GM19240 (cell line): ENCODE measurements around the gene C1QTNF3.

ENCODE experiments used
- DNase-seq: peaks from one replicate; pipeline ENCODE4 v3.0.0; 2011; ENCODE audit warnings: low spot score; ENCODE audit not compliant: insufficient read length

C1QTNF3 gene

DNA sequence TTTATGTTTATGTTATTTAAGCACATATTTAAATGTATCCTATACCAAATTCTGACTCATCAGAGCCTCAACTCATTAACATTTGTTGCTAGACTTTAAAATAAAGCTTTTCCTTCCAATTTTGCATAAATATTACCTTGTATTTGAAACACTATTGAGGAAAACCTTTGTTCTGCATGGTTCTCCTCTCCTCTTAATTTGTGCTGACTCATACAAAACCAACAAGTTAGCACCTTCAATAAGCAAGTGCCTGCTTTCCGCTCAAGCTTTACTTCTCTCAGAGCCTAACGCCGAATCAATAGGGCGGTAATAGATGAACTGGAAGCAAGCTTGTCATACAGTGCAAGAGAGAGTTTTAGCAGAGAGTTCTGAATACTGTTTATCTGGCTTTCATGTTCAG lies 43.0 kb downstream of the C1QTNF3 start:
- no peak for DNase-seq

DNA sequence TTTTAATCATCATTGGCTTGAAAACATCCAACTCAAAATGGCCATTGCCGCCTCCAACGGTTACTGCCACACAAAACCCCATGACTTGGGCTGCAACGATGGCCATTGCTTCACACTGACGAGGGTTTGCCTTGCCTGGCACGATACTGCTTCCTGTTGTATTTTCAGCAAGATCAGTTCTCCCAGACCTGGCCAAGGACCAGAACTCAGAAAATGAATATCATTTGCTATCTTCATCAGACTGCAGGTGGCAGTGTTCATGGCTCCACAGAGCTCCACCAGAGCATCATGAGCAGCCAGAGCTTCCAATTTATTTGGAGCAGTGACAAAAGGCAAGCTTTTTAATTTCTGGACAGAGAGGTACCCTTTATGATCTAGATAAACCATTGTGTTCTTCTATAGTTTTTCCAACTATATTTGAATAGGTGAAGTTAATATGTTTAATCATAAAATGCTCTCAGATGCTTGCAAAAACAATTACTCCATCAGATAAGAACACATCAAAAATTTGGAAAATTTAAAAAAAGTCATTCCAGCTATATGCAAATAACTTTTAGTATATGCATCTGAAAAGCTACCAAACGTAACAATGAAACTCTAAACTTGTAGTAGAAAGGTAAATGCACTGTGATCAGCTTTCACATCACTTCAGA lies 45.6 kb downstream of the C1QTNF3 start:
- DNase-seq: peak; percentile 37

DNA sequence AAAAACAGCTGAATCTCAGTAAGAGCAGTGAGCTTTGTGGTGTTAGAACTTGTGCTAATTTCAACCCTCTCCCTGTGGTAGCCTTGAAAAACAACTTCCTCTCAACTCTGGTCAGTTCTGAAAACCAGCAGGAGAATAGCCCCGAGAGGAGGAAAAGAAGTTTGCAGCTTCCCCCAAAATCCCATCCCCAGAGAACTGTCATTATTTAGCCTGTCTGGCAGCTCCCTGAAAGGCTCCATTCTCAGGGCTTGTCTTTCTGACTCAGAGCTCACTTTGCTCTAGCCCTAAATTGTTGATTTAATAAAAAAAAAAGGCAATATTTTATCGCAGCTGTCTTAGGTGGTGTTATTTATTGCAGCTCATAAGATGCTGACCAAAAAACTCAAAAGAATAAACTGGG lies 47.1 kb downstream of the C1QTNF3 start:
- no peak for DNase-seq

DNA sequence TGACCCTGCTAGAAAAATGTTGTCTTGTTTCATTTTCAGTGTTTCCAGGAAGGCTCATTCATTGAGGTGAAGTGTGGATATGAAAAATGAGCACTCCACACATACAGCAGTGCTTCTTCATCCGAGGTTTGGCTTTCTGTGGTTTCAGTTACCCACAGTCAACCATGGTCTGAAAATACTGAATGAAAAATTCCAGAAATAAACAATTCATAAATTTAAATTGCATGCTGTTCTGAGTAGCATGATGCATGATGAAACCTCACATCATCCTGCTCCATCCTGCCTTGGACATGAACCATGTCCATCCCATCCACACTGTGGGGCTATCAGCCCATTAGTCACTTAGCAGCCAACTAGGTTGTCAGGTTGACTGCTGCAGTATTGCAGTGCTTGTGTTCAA lies 48.2 kb downstream of the C1QTNF3 start:
- DNase-seq: no peak

DNA sequence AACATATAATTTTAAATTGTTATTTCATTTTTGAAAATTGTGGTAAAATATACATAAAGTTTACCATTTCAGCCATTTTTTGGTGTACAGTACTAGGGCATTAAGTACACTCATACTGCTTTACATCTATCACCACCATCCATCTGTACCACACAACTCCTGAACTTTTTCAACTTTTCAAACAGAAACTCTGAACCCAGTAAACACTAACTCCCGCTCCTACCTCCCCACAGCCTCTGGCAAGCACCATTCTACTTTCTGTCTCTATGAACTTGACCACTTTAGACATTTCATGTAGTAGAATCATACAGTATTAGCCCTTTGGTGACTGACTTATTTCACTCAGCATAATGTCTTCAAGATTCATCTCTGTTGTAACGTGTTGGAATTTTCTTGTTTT lies 50.1 kb downstream of the C1QTNF3 start:
- no peak for DNase-seq

DNA sequence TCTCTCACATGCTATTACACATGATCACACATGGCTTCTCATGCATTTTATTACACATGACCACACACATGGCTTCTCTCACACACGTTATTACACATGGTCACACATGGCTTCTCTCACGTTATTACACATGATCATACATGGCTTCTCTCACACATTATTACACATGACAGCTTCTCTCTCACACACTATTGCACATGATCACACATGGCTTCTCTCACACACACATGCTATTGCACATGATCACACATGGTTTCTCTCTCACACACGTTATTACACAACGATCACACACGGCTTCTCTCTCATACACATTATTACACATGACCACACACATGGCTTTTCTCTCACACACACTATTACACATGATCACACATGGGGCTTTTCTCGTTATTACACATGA lies 57.6 kb downstream of the C1QTNF3 start:
- no peak for DNase-seq

DNA sequence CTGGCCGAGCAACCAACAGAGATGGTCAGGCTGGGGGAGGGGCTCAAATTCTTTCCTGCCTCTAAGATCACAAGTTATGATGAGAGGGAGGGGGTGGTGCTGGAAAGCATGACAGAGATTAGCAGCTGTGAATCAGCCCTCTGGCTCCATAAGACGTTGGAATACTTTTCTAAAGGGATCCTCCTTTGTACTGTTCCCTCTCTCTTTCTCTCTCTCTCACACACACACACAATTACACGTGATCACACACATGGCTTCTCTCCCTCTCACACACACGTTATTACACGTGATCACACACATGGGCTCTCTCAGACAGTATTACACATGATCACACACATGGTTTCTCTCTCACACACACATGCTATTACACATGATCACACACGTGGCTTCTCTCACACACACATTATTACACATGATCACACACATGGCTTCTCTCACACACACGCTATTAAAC lies 58.3 kb downstream of the C1QTNF3 start, which contains the start of gene SLC45A2:
SLC45A2 (minus strand) TSS at position 23 of the 454 bp plus-strand sequence. CDS start 110 bp downstream, outside the sequence.
- DNase-seq: no peak

DNA sequence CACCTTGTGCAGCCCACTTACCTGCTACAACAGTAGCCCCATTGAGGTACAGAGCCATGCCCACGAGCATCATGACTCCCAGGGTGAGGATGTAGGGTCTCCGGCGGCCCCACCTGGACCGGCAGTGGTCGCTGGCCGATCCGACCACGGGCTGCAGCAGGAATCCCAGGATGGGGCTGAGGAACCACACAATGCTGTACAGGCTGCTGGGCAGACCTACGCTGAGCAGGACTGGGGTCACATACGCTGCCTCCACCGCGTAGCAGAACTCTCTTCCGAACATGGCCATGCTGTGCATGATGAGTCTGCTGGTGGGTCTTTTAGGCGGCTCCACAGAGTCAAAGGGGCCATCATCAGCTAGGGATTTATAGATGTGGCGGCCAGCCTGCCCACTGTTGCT lies 58.8 kb downstream of the C1QTNF3 start:
- DNase-seq: no peak

DNA sequence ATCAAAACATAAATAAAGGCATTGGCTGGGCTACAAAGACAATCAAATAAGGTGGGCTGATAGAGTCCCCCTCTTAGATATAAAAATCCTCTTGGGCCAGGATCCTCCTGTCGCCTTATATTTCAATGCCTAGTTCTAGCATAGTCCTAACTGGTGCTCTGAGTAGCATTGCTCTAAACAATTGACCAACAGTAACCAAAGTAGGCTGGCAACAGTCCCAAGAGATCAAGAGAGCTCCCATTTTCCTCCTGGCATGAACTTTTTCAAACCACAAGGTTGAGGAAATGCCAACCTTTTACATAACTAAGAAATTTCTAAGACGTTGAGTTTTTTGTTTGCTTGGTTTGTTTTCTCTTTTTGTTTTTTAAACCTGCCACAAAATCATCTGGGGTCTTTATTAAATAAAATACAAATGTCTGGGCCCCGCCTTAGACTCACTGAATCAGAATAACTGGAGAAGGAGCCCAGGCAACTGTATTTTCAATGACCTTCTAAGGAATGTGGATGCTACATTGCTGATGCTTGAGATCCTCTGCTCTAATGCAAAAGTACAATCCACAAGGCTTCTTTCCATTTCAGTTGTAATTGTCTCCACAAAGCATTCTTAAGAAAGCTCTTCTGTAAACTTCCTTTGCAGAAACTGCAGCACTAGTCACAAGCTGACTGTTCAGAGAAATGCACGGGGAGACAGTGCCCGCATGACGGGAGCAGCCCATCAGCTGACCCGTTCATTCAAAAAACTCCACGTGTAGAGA lies 61.4 kb downstream of the C1QTNF3 start:
- DNase-seq: no peak

DNA sequence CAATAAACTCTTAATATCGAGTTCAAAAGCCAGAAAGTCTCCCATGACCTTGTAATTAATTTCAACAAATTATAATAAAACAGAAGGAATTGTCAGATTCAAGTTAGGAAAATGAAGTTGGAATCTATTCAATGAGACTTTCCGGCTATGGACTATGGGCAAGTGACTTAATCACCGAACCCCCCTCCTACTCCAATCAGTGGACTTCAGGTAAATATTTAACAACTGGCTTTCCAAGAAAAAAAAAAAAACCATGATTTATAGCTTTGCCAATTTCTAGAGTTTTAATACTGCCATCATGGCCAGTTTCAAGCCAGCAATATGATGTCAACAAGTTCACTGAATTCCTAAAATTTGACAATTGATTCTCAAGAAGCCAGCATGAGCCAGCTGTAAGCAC lies 63.0 kb downstream of the C1QTNF3 start:
- DNase-seq: no peak

DNA sequence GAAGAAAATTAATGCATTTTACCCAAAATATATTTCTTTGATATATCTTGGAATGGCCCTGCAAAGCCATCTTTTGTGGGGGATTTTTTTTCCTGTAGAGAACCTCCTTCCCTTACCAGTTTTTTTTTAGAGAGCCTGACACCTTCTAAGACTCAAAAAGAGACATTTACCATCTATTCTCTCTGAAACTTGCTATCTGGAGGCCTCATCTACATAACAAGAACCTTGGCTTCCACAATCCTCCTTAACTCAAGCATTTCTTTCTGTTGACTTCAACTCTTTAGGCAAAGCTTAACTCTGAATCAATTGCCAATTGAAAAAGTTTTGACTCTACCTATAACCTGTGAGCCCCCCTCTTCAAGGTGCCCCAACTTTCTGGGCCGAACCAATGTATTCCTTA lies 64.7 kb downstream of the C1QTNF3 start:
- DNase-seq: no peak

DNA sequence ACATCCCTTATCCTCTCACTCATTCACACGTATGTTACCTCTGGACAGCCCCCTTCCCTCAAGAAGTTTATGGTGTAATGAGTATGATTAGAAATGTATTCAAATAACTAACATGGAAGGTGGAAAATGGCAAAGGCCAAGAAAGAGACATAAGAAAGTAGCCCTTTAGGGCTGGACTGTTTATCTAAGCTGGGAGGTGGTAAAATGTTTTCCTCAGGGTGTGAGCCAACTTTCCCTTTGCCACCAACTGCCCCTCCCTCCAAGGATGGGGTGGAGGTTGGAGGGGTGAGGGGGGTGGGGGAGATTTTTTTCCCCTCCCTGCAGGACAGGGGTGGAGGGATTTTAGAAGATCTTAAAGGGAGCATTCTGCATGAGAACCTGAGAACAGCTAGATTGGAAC lies 66.7 kb downstream of the C1QTNF3 start:
- no peak for DNase-seq

DNA sequence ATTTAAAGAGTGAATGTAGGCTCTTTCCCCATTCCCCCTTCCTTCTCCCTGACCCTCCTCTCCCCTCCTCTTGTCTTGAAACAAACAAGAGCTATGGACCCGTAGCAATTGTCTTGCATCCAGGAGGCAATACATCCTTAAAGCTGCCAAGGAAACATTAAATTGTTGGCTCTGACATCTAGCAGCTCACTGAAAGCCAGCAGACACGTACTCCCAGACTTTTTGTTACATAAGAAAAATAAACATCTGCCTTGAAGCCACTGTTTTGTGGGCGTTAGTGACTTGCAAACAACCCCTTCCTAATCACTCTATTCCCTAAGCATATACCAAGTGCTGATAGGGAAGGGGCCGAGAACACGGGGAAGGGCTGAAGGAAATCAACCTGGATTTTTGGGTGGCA lies 67.2 kb downstream of the C1QTNF3 start:
- DNase-seq: no peak

DNA sequence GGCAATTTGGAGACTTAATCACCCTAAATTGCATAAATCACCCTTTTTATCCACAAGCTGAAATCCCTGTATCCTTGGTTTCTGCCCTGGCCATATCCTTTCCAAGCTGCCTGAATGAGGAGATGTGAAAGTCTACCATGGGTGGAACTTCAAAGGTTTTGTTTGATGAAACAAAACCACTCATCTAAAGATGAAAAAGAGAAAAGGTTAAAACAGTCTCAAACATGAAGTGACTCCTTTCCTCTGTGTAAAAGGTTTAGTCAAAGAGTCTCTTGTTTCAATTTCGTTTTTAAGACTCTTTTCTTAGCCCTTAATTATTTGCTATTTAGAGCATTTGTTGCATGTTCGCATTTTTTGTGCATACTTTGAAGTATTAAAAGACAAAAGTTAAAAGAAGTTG lies 69.7 kb downstream of the C1QTNF3 start:
- DNase-seq: no peak

DNA sequence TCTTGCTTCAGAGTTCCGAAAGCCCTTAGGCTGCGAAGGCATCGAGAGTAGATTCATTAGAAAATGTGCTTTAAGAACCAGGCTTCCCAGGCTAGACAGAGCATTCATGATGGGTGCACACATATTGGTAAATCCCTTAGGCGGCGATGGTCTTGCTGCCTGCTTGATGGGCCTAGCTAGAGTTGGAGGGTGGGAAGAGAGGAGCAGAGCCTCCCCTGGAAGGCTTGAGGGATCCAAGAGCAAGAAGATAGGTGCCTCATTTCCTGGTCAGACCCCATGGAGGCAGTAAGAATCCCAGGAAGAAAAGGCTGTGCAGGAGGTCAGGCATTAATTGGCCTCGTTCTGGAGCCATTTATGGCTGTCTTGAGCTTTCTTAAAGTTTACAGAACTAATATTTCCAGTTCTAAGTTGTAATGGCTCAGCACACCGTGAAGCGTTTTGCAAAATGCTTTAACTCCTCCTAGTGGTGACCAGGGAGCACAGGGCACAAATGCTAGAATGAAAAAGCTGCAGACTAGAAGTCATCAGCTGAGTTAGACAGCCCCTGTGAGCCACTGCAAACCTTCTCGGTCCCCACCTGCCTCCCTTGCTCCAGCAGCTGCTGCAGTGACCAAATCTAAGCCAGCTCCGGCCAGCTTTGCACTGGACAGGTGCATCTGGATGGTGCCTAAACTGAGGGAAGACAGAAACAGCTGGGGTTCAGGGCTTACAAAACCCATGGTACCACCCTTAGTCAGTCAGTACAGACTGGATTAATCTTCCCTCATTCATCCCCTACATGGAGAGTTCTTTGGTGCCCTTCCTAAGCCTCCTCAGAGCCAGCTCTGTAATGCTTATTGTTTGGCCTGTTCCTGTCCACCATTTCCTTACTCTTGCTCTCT lies 73.2 kb downstream of the C1QTNF3 start:
- peak; percentile 50 for DNase-seq

DNA sequence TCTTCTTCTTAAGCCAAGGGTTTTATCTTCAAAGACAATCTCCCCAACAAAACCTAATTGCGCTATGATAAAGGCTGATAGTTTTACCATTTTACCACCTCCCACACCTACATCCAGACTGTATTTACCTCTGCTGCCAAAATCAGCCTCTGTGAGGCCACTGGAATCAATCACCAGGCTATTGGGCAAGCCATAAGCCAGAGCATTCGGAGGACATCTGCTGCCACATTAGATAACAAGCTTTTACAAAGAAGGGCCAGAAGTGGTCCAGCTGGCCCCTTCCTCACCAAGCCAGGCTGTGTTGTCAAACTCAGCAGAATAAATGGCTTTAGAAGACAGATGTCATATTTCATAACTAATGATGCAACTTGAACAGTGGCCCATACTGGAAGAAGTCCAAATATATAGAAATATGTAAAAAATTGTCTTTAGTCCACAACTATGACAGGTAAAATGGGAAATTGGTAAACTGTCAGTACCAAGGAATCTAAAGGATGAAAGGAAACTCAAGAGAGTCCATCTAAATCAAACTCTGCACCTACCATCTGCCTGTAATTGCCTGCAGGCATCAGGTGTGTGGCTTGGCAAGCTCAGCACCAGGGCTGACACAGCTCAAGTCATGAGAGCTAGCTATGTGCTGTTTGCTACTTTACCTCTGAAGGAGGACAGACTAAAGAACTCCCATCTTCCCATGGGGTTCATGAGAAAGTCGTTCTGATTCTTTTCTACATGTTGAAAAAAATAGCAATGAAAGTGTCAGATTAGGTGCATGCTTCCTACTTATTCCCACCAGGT lies 74.6 kb downstream of the C1QTNF3 start:
- no peak for DNase-seq
